Neural cell (in vitro differentiated cells): Measurements from ENCODE around the gene MEF2D. TPM values are rescaled to one million over a fixed set of nuclear protein-coding genes. Genes with fewer than 3 reads are reported as not detected.

Experiments used
- H2AFZ ChIP-seq: fragments of 200-600, 300-800 bp; sonication (generic), shearing (Covaris generic); 2 replicates; pipeline ENCODE4 v1.6.0; 2014; ENCODE audit warnings: low read depth, mild to moderate bottlenecking, antibody characterized with exemption, low read length, moderate library complexity
- H3F3A ChIP-seq: fragments of 200-600 bp; shearing (Covaris generic); 2 replicates; pipeline ENCODE4 v1.6.1; 2016; ENCODE audit warnings: mild to moderate bottlenecking, moderate library complexity, mixed read lengths, antibody characterized with exemption, low read length; ENCODE audit not compliant: insufficient read depth, poor library complexity, severe bottlenecking
- H3K27ac ChIP-seq: fragments of 200-600, 300-800 bp; sonication (generic), shearing (Covaris generic); 2 replicates; pipeline ENCODE4 v1.5.1; 2014; ENCODE audit warnings: mild to moderate bottlenecking, low read length, moderate library complexity
- H3K27me3 ChIP-seq: fragments of 300-800, 200-600 bp; sonication (generic), shearing (Covaris generic); 2 replicates; pipeline ENCODE4 v1.6.0; 2014; ENCODE audit warnings: mild to moderate bottlenecking, low read depth, low read length, moderate library complexity; ENCODE audit not compliant: insufficient read depth
- H3K36me3 ChIP-seq: fragments of 300-800, 200-600 bp; sonication (generic), shearing (Covaris generic); 2 replicates; pipeline ENCODE4 v1.5.1; 2014; ENCODE audit warnings: mild to moderate bottlenecking, antibody characterized with exemption, low read length, moderate library complexity; ENCODE audit not compliant: insufficient read depth
- H3K4me2 ChIP-seq: fragments of 300-800, 200-600 bp; sonication (generic), shearing (Covaris generic); 2 replicates; pipeline ENCODE4 v1.6.0; 2014; ENCODE audit warnings: mild to moderate bottlenecking, low read length
- H3K4me3 ChIP-seq: fragments of 300-800, 200-600 bp; sonication (generic), shearing (Covaris generic); 2 replicates; pipeline ENCODE4 v1.5.1; 2014; ENCODE audit warnings: mild to moderate bottlenecking, low read length, moderate library complexity
- H3K79me2 ChIP-seq: fragments of 200-600 bp; shearing (Covaris generic); replicated peaks from 2 replicates; pipeline ENCODE4 v1.6.0; 2014; ENCODE audit warnings: mild to moderate bottlenecking, low read length, moderate library complexity; ENCODE audit not compliant: insufficient read depth
- H3K9ac ChIP-seq: fragments of 300-800, 200-600 bp; sonication (generic), shearing (Covaris generic); 2 replicates; pipeline ENCODE4 v1.6.1; 2016; ENCODE audit warnings: mild to moderate bottlenecking, low read length, mixed read lengths
- H3K9me2 ChIP-seq: fragments of 200-600 bp; shearing (Covaris generic); 2 replicates; pipeline ENCODE4 v1.6.1; 2016; ENCODE audit warnings: mild to moderate bottlenecking, low read length, mixed read lengths; ENCODE audit not compliant: insufficient read depth
- H3K9me3 ChIP-seq: fragments of 200-600, 300-800 bp; sonication (generic), shearing (Covaris generic); 2 replicates; pipeline ENCODE4 v1.6.1; 2016; ENCODE audit warnings: mild to moderate bottlenecking, mixed run types, low read length, moderate library complexity, mixed read lengths
- H4K20me1 ChIP-seq: fragments of 200-600 bp; shearing (Covaris generic); 2 replicates; pipeline ENCODE4 v1.6.1; 2016; ENCODE audit warnings: mild to moderate bottlenecking, mixed run types; ENCODE audit not compliant: insufficient read depth
- CTCF ChIP-seq: fragments of 450-650 bp; IDR thresholded peaks from 2 replicates; pipeline ENCODE4 v1.5.1; 2014; ENCODE audit warnings: antibody characterized with exemption, mild to moderate bottlenecking, moderate library complexity; ENCODE audit not compliant: poor library complexity, severe bottlenecking
- EP300 ChIP-seq: fragments of 450-650 bp; conservative IDR thresholded peaks from 2 replicates; pipeline ENCODE4 v1.6.1; 2014; ENCODE audit warnings: antibody characterized with exemption, mild to moderate bottlenecking, moderate library complexity; ENCODE audit not compliant: poor library complexity, severe bottlenecking
- EZH2 ChIP-seq: fragments of 200-600, 300-800 bp; shearing (Covaris generic), sonication (generic); IDR thresholded peaks from 2 replicates; pipeline ENCODE4 v1.6.1; 2014; ENCODE audit warnings: antibody characterized with exemption, low read length, borderline replicate concordance, mild to moderate bottlenecking; ENCODE audit not compliant: insufficient read depth, poor library complexity, severe bottlenecking
- MXI1 ChIP-seq: fragments of 450-650 bp; conservative IDR thresholded peaks from 2 replicates; pipeline ENCODE4 v1.6.1; 2014; ENCODE audit warnings: antibody characterized with exemption, mild to moderate bottlenecking; ENCODE audit not compliant: poor library complexity, severe bottlenecking
- POLR2AphosphoS5 ChIP-seq: IDR thresholded peaks from 2 replicates; pipeline ENCODE4 v1.6.1; 2012
- RAD21 ChIP-seq: fragments of 450-650 bp; conservative IDR thresholded peaks from 2 replicates; pipeline ENCODE4 v1.6.1; 2014; ENCODE audit warnings: antibody characterized with exemption, mild to moderate bottlenecking, moderate library complexity
- REST ChIP-seq: IDR thresholded peaks from 2 replicates; pipeline ENCODE4 v1.6.1; 2012; ENCODE audit warnings: borderline replicate concordance
- SMC3 ChIP-seq: fragments of 450-650 bp; conservative IDR thresholded peaks from 2 replicates; pipeline ENCODE4 v1.6.1; 2014; ENCODE audit warnings: antibody characterized with exemption, mild to moderate bottlenecking, moderate library complexity; ENCODE audit not compliant: poor library complexity
- TAF1 ChIP-seq: IDR thresholded peaks from 2 replicates; pipeline ENCODE4 v1.6.1; 2012; ENCODE audit warnings: low read depth
- polyA plus RNA-seq: library from polyadenylated mRNA; depleted of rRNA; stranded (reverse); fragments of >200 nt; gene quantifications from 2 replicates; pipeline ENCODE4 v1.2.3, GENCODE V29; 2014
- small RNA-seq, 3 experiments: library from RNA; depleted of rRNA; stranded (forward); fragments of <200 nt; gene quantifications; one replicate each; pipeline ENCODE3, GENCODE V24; 2012

The MEF2D gene
- polyA plus RNA-seq, 1 donor from 2014 or later, result 4.7 TPM

GRCh38 chr1:156414461-156415064 is 86.0 kb downstream of the MEF2D start:
- Histone ChIP-seq H3K9me3 (no peaks in the 10 kb centered on the region), H3K27me3 (peaks cover 55% of the 10 kb centered on the region), H3F3A (no peaks in the 10 kb centered on the region), H2AFZ (no peak overlapping the region), H3K79me2 (no peaks in the 10 kb centered on the region), H3K27ac (no peak overlapping the region), H3K9ac (no peak overlapping the region), H3K36me3 (no peaks in the 10 kb centered on the region), H3K4me2 (no peak overlapping the region), H3K4me3 (no peak overlapping the region), H3K9me2 (no peaks in the 10 kb centered on the region), H4K20me1 (no peaks in the 10 kb centered on the region)
- no peak for TF ChIP-seq TAF1
- TF ChIP-seq RAD21, result no peak
- no peak for TF ChIP-seq MXI1
- no peak for TF ChIP-seq EZH2
- TF ChIP-seq REST, result no peak
- TF ChIP-seq SMC3, result no peak
- no peak for TF ChIP-seq EP300
- TF ChIP-seq CTCF, result no peak
- TF ChIP-seq POLR2AphosphoS5, result no peak

Small RNAs within 50 kb of the gene (small RNA-seq; reads per million reads assigned to genes)
- 0 reads per million in 3 experiments for gene MIR9-1
- gene RF00019, result 0 to 1.2 (median 0) reads per million in 3 experiments

Other genes starting within 250 kb of the MEF2D start
- 57.3 and 84.4 TPM in 2 replicates for gene SMG5, start 217.9 kb downstream of the MEF2D start, polyA plus RNA-seq
- gene TMEM79, start 216.4 kb downstream of the MEF2D start, polyA plus RNA-seq, result 5.9 and 6.8 TPM in 2 replicates
- 3.3 and 4.1 TPM in 2 replicates for gene GLMP, start 205.1 kb downstream of the MEF2D start, polyA plus RNA-seq
- gene VHLL, start 201.5 kb downstream of the MEF2D start, polyA plus RNA-seq, result 1.4 and 1.8 TPM in 2 replicates
- 288 and 326 TPM in 2 replicates for gene CCT3, start 162.5 kb downstream of the MEF2D start, polyA plus RNA-seq
- gene TSACC, start 162.2 kb downstream of the MEF2D start, polyA plus RNA-seq, result not detected in 2 replicates
- not detected in 2 replicates for gene RHBG, start 131.6 kb downstream of the MEF2D start, polyA plus RNA-seq
- gene IQGAP3, start 71.8 kb upstream of the MEF2D start, polyA plus RNA-seq, result 0.32 TPM in 1 of 2 replicates, not detected in the other
- not detected in 2 replicates for gene TTC24, start 78.9 kb upstream of the MEF2D start, polyA plus RNA-seq
- gene NAXE, start 91.0 kb upstream of the MEF2D start, polyA plus RNA-seq, result 95.7 and 111 TPM in 2 replicates
- gene GPATCH4, start 100.7 kb upstream of the MEF2D start, polyA plus RNA-seq, result 1.3 and 3.9 TPM in 2 replicates
- gene HAPLN2, start 118.6 kb upstream of the MEF2D start, polyA plus RNA-seq, result 22.9 and 24.6 TPM in 2 replicates
- 0.58 TPM in 1 of 2 replicates, not detected in the other for gene BCAN, start 141.3 kb upstream of the MEF2D start, polyA plus RNA-seq
- gene NES, start 176.6 kb upstream of the MEF2D start, polyA plus RNA-seq, result 9.9 and 13.7 TPM in 2 replicates
- 3.4 and 7.7 TPM in 2 replicates for gene CRABP2, start 204.8 kb upstream of the MEF2D start, polyA plus RNA-seq
- 11.9 and 13.1 TPM in 2 replicates for gene METTL25B, start 227.7 kb upstream of the MEF2D start, polyA plus RNA-seq
- gene ISG20L2, start 228.0 kb upstream of the MEF2D start, polyA plus RNA-seq, result 8.5 and 13.1 TPM in 2 replicates
- 34.4 and 56.5 TPM in 2 replicates for gene MRPL24, start 240.3 kb upstream of the MEF2D start, polyA plus RNA-seq